ENCODE results near the gene GPLD1.
"Not testable (repeated sequence)": the region's sequence is repeated elsewhere in the genome, so short reads cannot be mapped to it uniquely, and the experiment has no call there.

GPLD1 gene

GRCh38 chr6:24425091-24425490 is 64.3 kb downstream of the GPLD1 start:
- DNase-seq (ENCODE audit: low read depth in 1 of 2, low spot score in 1 of 2): no peak

- no peak for DNase-seq (ENCODE audit: low read depth in 1 of 2, low spot score in 1 of 2)
Measured at GRCh38 chr6:24419526-24419925, 69.9 kb downstream of the GPLD1 start.

- DNase-seq (ENCODE audit: low read depth in 1 of 2, low spot score in 1 of 2): no peak
Measured at GRCh38 chr6:24415753-24416152, 73.6 kb downstream of the GPLD1 start.

- not testable (repeated sequence) for DNase-seq (ENCODE audit: low read depth in 1 of 2, low spot score in 1 of 2)
Measured at GRCh38 chr6:24414531-24414930, 74.8 kb downstream of the GPLD1 start.

- DNase-seq (ENCODE audit: low read depth in 1 of 2, low spot score in 1 of 2): no peak
Measured at GRCh38 chr6:24412294-24412693, 77.1 kb downstream of the GPLD1 start.

GRCh38 chr6:24410622-24411021 is 78.8 kb downstream of the GPLD1 start:
- DNase-seq (ENCODE audit: low read depth in 1 of 2, low spot score in 1 of 2): no peak

GRCh38 chr6:24408719-24409410 is 80.5 kb downstream of the GPLD1 start:
- no peak for DNase-seq (ENCODE audit: low read depth in 1 of 2, low spot score in 1 of 2)

GRCh38 chr6:24405262-24405661 is 84.1 kb downstream of the GPLD1 start:
- no peak for DNase-seq (ENCODE audit: low read depth in 1 of 2, low spot score in 1 of 2)

- no peak for DNase-seq (ENCODE audit: low read depth in 1 of 2, low spot score in 1 of 2)
Measured at GRCh38 chr6:24403501-24403824, 85.9 kb downstream of the GPLD1 start.

GRCh38 chr6:24402697-24403500 is 86.5 kb downstream of the GPLD1 start, which contains the start of gene MRS2:
Gene MRS2 (plus strand): TSS chr6:24402936. CDS start chr6:24403047, 111 bp downstream.
- DNase-seq (ENCODE audit: low read depth in 1 of 2, low spot score in 1 of 2): peak; percentile 56 to 66

GRCh38 chr6:24401458-24401857 is 87.9 kb downstream of the GPLD1 start:
- no peak for DNase-seq (ENCODE audit: low read depth in 1 of 2, low spot score in 1 of 2)

- DNase-seq (ENCODE audit: low read depth in 1 of 2, low spot score in 1 of 2): not testable (repeated sequence)
Measured at GRCh38 chr6:24400045-24401039, 89.0 kb downstream of the GPLD1 start.

- DNase-seq (ENCODE audit: low read depth in 1 of 2, low spot score in 1 of 2): no peak
Measured at GRCh38 chr6:24397631-24398030, 91.7 kb downstream of the GPLD1 start.

GRCh38 chr6:24396824-24397223 is 92.6 kb downstream of the GPLD1 start:
- no peak for DNase-seq (ENCODE audit: low read depth in 1 of 2, low spot score in 1 of 2)

GRCh38 chr6:24394780-24395437 is 94.5 kb downstream of the GPLD1 start:
- no peak for DNase-seq (ENCODE audit: low read depth in 1 of 2, low spot score in 1 of 2)

GRCh38 chr6:24394061-24394779 is 95.2 kb downstream of the GPLD1 start:
- no peak for DNase-seq (ENCODE audit: low read depth in 1 of 2, low spot score in 1 of 2)

GRCh38 chr6:24391756-24392405 is 97.5 kb downstream of the GPLD1 start:
- DNase-seq (ENCODE audit: low read depth in 1 of 2, low spot score in 1 of 2): no peak

- DNase-seq (ENCODE audit: low read depth in 1 of 2, low spot score in 1 of 2): no peak
Measured at GRCh38 chr6:24391208-24391607, 98.2 kb downstream of the GPLD1 start.

GRCh38 chr6:24387818-24388217 is 101.6 kb downstream of the GPLD1 start:
- DNase-seq (ENCODE audit: low read depth in 1 of 2, low spot score in 1 of 2): no peak
